Umbilical cord (tissue), 2 donors: ENCODE measurements around the gene RHBDL3. TPM values are rescaled to one million over a fixed set of nuclear protein-coding genes. Genes with fewer than 3 reads are reported as not detected.

ENCODE experiments used
- DNase-seq: peaks from one replicate; pipeline ENCODE4 v3.0.0-alpha.2; 2015; ENCODE audit warnings: low spot score
- total RNA-seq: library from RNA; depleted of rRNA; stranded (reverse); fragments of >200 nt; gene quantifications from one replicate; pipeline ENCODE4 v1.2.3, GENCODE V29; 2014; ENCODE audit warnings: low replicate concordance; ENCODE audit not compliant: insufficient read depth

The RHBDL3 gene
- total RNA-seq, 1 donor from 2014 or later = not detected

GRCh38 chr17:32356750-32357149 is 91.1 kb downstream of the RHBDL3 start:
- no peak for DNase-seq

GRCh38 chr17:32357615-32358014 is 92.0 kb downstream of the RHBDL3 start:
- no peak for DNase-seq

DNA sequence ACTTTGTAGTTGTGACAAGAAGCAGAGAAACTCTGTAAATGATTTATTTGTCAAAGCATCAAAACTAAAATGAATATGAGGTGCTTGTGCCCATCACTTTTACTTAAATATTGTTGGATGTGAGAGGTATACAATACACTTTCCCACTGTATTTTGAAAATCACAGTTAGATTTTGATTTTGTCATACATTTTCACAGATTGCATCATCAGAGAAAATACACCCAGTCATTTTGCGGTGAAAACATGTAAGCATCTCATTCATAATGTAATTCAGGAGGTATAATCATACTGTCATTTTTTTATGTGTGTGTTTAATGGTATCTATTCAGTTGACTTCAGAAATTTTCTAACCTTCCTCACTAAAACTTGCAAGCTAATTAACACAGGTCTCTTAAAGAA is 95.6 kb downstream of the RHBDL3 start:
- DNase-seq = no peak

- no peak for DNase-seq
Measured at GRCh38 chr17:32370426-32370825, 104.8 kb downstream of the RHBDL3 start.

Other genes starting within 250 kb of the RHBDL3 start
- gene RHOT1, start 123.3 kb upstream of the RHBDL3 start, total RNA-seq = 78.0 TPM
- 10.4 TPM for gene C17orf75, start 76.3 kb downstream of the RHBDL3 start, total RNA-seq
- 76.1 TPM for gene ZNF207, start 84.3 kb downstream of the RHBDL3 start, total RNA-seq
- gene PSMD11, start 178.7 kb downstream of the RHBDL3 start, total RNA-seq = 57.8 TPM
- 0.72 TPM for gene CDK5R1, start 221.2 kb downstream of the RHBDL3 start, total RNA-seq